NT2/D1 (cell line): ENCODE measurements around the gene ETHE1.

Experiments
- SUZ12 ChIP-seq: IDR thresholded peaks from 2 replicates; pipeline ENCODE4 v1.6.1; 2011; ENCODE audit not compliant: insufficient read length, insufficient read depth; ENCODE audit errors: extremely low read depth
- YY1 ChIP-seq: IDR thresholded peaks from 2 replicates; pipeline ENCODE4 v1.6.1; 2011; ENCODE audit not compliant: insufficient read length, insufficient read depth
- ZNF274 ChIP-seq: IDR thresholded peaks from 2 replicates; pipeline ENCODE4 v1.6.1; 2011; ENCODE audit warnings: mild to moderate bottlenecking, low read depth, low read length

GRCh38 chr19:43551399-43552197, 24.6 kb upstream of the ETHE1 start:
- TF ChIP-seq ZNF274, result no peak
- no peak for TF ChIP-seq YY1
- no peak for TF ChIP-seq SUZ12
